HG03571 (cell line): ENCODE data around the gene AK4.
"Not testable (repeated sequence)": the region's sequence is repeated elsewhere in the genome, so short reads cannot be mapped to it uniquely, and the experiment has no call there.

ENCODE experiments used
- ATAC-seq: cut with Tn5 transposase; IDR thresholded peaks from one replicate; pipeline ENCODE4 v1.9.1; 2021; ENCODE audit not compliant: unreplicated experiment

AK4 gene

DNA sequence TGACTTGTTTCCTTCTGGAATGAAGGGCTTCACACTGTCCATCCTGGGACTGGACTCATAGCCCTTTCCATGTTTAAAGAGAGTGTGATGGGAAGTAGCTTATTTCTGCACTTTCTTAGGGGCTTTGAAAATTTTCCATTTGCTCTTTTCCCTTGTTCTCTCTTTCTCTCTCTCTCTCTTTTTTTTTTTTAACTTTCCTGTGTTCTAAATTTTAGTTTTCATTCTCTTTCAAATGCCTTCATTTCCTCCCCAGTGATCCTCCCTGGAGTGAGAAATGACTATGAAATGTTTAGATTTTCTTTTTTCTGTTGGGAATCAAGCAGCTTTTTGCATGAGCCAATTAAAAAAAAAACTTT is 2.1 kb downstream of the AK4 start:
- no peak for ATAC-seq

DNA sequence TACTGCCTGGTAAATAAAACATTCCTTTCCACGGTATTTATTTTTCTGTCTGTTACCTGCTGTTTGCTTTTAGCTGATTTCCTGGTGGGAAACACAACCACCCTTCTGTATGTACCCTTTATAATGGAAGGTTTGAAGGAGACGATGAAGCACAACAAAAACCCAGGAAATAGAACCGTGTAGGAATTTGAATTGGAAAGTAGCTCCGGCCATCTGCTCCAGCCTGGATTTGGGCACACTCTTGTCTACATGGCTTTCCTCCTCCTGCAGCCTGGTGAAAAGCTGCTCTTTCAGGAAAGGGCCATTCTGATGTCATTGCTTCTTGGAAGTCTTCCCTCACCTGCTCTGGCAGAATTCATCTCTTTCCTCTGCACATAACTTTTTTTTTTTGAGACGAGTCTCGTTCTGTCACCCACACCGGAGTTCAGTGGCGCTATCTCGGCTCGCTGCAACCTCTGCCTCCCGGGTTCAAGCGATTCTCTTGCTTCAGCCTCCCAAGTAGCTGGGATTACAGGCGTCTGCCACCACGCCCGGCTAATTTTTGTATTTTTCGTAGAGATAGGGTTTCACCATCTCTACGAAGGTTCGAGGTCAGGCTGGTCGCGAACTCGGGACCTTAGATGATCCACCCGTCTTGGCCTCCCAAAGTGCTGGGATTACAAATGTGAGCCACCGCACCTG is 2.7 kb downstream of the AK4 start:
- no peak for ATAC-seq

DNA sequence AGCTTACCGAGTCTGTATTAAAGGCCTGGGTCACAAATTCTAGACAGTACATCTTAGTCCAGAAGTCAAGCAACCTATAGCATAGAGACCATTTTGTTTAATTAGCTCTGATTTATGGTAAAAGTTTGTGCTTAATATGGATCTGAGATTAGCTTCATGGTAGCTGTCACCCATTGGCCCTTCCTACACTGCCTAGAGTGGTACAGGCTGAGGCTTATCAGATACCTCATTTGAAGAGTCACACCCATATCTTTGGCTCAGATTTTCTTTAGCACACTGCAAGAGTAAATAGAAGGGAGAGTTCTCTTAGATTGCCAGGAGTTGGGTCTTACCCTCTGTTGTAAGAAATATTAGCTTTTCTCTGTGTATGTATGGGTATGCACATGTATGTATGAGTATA is 3.6 kb downstream of the AK4 start:
- no peak for ATAC-seq

DNA sequence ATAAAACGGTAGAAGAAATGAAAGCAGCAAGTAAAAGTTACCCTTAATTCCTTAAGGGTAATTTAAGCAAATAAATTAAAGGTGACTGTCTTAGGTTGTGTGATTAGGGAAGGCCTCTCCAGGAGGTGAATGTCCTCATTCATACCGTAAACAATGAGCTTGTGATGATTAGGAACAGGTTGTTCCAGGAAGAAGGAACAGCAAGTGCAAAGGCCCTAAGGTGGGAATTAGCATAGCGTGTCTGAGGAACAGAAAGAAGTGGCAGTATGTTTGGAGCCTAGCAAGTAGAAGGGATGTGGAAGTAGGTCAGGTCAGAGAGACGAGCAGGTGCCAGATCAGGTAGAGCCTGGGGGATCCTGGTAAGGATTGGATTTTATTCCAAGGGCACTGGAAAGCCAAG is 5.6 kb downstream of the AK4 start:
- ATAC-seq = no peak

DNA sequence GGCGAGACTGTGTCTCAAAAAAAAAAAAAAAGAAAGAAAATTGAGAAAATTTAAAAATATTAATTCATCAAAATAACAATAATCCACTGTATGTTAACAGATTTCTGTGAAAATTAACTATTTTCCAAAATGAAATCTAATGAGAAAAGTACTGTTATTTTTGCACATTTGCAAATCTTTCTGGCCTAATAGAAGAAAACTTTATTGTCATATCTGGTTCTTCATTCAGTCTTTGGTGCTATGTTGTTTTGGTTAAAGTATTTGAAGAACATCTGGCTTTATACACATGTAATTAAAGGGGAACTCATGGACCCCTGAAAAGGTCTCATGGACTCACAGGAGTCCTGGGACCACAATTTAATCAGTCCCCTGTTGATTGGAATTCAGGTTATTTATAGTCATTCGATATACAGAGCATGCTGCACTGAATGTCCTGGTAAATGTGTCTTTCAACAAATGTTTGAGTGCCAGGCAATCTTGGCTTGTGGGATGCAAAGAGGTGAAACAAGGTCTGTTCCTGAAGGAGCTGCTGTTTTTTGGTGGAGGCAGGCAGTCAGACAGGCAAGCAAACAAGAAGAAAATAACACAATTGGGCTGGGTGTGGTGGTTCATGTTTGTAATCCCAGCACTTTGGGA is 9.0 kb downstream of the AK4 start:
- ATAC-seq = no peak

DNA sequence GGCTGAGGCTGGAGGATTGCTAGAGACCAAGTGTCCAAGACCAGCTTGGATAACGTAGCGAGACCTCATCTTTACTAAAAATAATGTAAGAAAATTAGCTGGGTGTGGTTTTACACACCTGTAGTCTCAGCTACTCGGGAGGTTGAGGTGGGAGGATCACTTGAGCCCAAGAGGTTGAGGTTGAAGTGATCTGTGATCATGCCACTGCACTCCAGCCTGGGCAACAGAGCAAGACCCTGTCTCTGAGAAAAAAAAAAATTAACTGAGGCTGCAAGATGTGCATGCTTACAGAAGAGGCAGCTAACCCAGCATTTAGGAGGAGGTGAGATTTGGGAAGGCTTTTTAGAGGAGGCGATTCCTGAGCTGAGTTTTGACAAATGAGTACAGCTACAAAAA is 9.5 kb downstream of the AK4 start:
- ATAC-seq = no peak

DNA sequence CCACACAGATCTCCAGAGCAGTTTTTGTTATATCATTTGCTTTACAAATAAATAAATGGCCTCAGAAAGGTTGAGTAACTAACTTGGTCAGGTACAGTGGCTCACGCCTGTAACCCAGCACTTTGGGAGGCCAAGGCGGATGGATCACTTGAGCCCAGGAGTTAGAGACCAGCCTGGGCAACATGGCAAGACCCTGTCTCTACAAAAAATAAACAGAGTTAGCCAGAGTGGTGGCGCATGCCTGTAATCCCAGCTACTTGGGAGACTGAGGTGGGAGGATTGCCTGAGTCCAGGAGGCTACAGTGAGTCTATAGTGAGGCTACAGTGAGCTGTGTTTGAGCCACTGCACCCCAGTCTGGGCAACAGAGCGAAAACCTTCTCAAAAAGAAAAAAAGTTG is 11.3 kb downstream of the AK4 start:
- not testable (repeated sequence) for ATAC-seq

DNA sequence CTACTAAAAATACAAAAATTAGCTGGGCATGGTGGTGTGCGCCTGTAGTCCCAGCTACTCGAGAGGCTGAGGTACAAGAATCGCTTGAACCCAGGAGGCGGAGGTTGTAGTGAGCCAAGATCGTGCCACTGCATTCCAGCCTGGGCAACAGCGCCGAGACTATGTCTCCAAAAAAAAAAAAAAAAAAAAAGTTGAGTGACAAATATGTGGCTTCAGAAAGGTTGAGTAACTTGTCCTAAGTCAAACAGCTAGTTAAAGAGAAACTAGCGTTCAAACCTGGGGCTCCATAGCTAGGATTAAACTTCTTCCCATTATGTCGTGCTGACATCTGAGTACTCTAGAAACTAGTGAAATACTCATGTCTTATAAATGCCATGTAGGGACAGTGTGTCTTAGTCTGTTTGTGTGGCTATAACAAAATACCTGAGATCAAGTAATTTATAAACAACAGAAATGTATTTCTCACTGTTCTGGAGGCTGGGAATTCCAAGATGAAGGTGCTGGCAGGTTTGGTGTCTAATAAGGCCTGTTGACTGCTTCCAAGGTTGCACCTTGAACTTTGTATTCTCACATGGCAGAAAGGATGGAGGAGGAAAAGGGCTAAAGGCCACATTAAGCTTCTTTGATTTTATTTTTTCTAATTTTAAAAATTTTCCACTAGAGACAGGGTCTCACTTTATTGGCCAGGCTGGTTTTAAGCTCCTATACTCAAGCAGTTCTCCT is 12.0 kb downstream of the AK4 start:
- no peak for ATAC-seq

DNA sequence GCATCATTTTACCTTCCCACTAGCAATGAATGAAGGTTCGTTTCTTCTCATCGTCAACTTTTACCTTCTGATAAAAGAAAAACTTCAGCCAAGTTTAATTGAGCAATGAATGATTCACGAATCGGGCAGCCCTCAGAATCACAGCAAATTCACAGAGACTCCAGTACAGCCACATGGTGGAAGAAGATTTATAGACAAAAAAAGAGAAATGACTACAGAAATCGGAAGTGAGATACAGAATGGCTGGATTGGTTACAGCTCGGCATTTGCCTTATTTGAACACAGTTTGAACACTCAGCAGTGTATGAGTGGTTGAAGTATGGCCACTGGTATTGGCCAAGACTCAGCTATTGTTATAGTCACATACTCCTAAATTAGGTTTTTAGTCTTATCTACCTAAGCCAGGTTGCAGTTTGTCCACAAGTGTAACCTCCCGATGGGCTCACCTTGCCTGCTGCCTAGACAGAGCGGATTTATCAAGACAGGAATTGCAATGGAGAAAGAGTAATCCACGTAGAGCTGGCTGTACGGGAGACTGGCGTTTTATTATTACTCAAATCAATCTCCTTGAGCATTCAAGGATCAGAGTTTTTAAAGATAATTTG is 15.3 kb downstream of the AK4 start:
- no peak for ATAC-seq

DNA sequence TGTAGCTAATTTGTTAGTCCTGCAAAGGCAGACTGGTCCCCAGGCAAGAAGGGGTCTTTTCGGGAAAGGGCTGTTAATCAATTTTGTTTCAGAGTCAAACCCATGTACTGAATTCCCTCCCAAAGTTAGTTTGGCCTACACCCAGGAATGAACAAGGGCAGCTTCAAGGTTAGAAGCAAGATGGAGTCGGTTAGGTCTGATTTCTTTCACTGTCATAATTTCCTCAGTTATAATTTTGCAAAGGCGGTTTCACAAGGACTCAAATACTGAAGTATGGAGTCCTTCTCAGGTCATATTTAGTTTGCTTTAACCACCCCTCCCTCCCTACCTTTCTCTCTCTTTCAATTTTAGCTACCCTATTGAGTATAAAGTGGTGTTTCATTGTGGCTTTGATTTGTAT is 16.1 kb downstream of the AK4 start:
- ATAC-seq = not testable (repeated sequence)

DNA sequence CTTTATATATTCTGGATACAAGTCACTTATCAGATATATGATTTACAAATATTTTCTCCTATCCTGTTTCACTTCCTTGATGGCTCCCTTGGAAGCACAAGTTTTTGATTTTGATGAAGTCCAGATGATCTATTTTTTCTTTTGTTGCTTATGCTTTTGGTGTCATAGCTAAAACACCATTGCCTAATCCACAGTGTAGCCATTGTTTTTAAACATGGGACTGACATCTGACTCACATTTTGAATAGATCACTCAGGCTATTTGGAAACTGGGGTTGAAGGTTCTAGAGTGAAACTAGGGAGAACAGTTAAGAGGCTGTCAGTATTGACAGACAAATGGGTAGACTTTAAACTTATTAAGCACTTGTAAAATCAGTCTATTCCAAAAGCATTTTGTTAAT is 16.6 kb downstream of the AK4 start:
- no peak for ATAC-seq

DNA sequence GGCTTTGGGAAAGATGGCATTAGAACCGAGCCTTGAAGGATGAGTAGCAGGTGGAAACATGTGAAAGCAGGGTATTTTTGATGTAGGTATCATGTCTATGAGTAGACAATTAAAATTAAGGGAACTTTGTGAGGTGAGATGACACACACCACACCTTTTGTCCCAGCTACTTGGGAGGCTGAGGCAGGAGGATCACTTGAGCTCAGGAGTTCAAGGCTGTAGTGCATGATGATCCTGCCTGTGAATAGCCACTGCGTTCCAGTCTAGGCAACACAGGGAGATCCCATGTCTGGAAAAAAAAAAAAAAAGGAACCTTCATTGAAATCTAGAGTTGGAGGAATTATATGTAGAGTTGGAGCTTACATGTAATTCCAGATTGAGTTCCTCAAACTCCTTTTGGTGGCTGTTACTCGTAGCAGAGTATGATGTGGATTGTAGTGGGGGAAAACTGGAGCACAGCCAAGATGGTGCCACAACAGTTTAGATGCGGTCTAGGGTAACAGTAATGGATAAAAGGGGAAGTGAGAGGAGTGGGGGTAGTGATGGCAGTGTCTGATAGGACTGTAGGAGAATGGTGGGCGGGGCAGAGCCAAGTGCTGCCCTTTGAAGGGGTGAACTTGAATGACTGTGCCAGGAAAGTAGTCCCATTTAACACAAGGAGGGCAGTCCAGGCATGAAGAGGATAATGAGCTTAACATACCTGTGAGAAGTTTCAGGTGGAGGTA is 17.4 kb downstream of the AK4 start:
- peak; percentile 91 for ATAC-seq

DNA sequence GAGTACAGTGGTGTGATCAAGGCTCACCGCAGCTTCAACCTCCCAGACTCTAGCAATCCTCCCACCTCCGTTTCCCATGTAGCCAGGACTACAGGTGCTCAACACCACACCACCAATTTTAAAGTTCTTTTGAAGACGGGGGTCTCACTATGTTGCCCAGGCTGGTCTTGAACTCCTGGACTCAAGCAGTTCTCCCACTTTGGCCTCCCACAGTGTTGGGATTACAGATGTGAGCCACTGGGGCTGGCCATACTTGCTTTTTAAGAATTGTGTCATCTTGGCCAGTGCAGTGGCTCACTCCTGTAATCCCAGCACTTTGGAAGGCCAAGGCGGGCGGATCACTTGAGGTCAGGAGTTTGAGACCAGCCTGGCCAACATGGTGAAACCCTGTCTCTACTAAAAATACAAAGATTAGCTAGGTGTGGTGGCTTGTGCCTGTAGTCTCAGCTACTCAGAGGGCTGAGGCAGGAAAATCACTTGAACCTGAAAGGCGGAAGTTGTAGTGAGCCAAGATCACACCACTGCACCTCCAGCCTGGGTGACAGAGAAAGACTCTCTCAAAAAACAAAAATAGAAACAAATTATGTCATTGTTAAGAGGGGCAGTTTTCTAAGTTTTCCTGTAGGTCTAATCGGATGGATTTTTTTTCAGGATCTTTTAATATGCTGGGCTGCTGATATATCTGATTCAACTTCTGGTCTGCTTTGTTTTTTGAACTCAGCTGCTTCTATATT is 18.7 kb downstream of the AK4 start:
- peak; percentile 48 for ATAC-seq

DNA sequence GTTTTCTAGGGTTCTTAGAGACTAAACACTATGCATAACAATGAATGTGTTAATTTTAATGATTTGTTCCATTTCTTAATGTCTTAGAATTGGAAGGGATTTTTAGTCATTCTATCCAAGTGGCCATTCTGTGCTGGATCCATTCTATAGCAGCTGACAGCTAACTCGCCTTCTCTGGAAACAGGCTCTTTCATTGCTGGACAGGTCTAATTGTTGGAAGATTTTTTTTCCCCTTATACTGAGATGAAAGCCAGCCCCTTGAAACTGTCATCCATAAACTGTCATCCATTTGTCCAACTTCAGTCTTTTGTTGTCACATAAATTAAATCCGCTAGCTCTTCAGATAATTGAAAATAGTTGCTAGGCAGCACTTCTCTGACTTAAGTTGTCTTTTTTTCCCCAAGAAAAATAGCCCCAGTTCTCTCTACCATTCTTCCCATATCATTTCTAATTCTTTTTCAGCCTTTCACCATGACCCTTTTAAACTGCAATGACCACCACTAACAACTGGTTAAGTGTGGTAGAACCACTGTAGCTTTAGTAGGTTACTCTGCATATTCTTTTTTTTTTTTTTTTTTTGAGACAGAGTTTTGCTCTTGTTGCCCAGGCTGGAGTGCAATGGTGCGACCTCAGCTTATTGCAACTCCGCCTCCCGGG is 19.7 kb downstream of the AK4 start:
- ATAC-seq = no peak

DNA sequence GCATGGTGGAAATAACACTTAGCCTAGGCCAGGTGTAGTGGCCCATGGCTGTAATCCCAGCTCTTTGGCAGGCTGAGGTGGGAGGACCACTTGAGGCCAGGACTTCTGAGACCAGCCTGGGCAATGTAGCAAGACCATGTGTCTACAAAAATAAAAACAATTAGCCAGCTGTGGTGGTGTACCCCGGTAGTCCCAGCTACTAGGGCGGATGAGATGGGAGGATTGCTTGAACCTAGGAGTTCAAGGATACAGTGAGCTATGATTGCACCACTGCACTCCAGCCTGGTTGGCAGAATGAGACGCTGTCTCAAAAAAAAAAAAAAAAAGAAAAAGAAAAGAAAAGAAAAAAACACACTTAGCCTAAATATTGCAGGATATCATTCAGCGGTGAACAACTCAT is 20.9 kb downstream of the AK4 start:
- no peak for ATAC-seq

DNA sequence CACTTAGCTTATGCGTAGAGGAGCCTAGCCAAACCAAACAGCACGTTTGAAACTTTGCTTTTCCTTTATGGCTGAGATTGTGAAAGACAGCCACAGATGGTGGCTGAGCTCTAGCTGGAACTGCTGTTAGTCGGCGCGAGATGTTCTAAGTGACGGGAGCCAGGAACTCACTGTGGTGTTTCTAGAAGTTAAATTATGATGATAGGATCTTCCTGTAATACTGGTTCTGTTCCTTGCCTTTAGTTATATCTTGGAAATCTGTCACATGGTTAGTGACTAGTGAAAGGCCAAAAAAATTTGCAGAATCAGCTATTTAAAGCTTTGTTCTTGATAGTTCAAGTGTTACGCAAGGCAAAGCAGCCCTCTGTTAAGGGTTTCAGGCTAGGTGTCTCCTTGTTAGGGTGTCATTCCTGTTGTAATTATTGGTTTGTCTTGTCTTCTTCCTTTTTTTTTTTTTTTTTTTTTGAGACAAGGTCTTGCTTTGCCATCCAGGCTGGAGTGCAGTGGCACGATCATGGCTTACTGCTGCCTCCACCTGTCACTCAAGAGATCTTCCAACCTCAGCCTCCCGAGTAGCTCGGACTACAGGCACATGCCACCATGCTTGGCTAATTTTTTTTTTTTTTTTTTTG is 22.6 kb downstream of the AK4 start:
- ATAC-seq = no peak

DNA sequence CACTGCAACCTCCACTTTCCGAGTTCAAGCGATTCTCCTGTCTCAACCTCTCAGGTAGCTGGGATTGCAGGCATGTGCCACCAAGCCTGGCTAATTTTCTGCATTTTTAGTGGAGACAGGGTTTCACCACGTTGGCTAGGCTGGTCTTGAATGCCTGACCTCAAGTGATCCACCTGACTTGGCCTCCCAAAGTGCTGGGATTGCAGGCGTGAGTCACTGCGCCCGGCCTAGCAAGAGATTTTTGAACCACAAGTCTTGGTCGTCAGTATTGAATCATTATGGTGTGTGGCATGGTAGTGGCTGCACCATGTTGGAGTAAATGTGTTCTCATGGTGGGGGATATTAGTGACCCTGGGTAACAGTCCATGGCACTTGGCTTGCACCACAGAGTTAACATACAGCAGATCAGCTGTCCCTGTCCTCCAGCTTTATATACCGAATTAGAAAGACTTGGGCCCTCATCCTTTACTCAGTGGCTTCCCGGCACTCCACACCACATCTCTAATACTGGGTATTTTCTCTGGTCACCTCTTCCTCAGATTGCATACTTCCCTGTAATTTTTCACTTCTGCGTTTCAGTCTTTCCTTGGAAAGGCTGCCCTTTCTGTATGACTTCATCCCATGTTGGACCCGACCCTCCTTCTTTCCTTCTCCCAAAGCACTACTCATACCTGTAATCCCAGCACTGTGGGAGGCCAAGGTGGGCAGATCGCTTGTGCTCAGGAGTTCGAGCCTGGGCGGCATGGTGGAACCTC is 25.1 kb downstream of the AK4 start:
- ATAC-seq = no peak

DNA sequence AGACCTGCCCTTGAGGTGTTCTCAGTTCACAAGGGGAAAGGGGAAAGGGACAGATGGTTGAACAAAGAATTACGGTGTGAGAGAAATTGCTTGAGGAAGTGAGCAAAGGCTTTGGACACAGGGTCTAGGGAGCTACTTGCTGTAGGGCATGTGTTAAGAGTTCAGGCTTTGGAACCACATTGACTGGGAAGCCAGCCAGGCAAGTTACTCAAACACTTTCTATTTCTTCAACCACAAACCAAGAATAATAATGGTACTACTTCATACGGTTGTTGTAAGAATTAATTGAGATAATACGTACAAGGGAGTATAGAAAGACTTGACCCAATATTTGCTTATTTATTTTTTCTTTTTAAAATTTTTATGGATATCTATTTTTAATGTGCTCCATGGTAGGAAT is 26.6 kb downstream of the AK4 start:
- peak; percentile 89 for ATAC-seq
